GM13977 (cell line): Measurements from ENCODE around the gene LTO1.

Experiments used
- DNase-seq: peaks from one replicate; pipeline ENCODE4 v3.0.0; 2012; ENCODE audit warnings: low spot score
- in situ Hi-C: fragments of 300-500 bp; cut with MboI; formaldehyde crosslinking; loops from one replicate; pipeline ENCODE4 v1.12.0; 2022; ENCODE audit warnings: low sequenced_read_pairs, low pct_unique_long_range_greater_than_20kb, mixed read lengths, inconsistent platforms; ENCODE audit not compliant: unreplicated experiment
- TF ChIP-seq, protein P1 (sequence below): IDR thresholded peaks from 2 replicates; pipeline ENCODE4 v1.5.1; 2012; ENCODE audit warnings: mild to moderate bottlenecking, control low read depth; ENCODE audit not compliant: insufficient read depth; ENCODE audit errors: extremely low read depth, missing control alignments

The LTO1 gene

DNA sequence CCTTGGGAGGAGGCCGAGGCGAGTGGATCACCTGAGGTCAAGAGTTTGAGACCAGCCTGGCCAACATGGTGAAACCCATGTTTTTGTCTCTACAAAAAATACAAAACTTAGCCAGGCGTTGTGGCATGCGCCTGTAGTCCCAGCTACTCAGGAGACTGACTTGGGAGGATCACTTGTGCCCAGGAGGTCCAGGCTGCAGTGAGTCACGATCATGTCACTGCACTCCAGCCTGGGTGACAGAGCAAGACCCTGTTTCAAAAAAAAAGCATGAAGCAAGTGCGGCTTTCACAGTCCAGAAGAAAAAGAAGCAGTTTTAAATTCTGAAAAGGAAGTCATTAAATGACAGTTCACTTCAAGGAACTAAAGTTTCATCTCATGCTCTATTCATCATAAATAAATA lies 7.1 kb upstream of the LTO1 start:
- TF ChIP-seq, protein P1, sequence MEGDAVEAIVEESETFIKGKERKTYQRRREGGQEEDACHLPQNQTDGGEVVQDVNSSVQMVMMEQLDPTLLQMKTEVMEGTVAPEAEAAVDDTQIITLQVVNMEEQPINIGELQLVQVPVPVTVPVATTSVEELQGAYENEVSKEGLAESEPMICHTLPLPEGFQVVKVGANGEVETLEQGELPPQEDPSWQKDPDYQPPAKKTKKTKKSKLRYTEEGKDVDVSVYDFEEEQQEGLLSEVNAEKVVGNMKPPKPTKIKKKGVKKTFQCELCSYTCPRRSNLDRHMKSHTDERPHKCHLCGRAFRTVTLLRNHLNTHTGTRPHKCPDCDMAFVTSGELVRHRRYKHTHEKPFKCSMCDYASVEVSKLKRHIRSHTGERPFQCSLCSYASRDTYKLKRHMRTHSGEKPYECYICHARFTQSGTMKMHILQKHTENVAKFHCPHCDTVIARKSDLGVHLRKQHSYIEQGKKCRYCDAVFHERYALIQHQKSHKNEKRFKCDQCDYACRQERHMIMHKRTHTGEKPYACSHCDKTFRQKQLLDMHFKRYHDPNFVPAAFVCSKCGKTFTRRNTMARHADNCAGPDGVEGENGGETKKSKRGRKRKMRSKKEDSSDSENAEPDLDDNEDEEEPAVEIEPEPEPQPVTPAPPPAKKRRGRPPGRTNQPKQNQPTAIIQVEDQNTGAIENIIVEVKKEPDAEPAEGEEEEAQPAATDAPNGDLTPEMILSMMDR = no peak
- in situ Hi-C loops = loop anchor here (25.0 kb wide), 1 partner anchor 505 kb away; no protein-coding TSS in a partner anchor

DNA sequence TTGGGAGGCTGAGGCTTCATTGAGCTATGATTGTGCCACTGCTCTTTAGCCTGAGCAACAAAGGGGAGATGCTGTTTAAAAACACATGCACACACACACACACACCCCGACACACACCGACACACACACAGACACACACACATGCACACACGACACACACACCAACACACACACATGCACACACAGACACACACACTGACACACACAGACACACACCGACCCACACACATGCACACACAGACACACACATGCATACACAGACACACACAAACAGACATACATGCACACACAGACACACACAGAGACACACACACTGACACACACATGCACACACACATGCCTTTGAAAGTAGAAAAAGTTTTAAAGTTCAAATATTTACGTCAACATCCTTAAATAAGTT lies 5.5 kb upstream of the LTO1 start:
- DNase-seq = no peak
- in situ Hi-C loops = loop anchor here (25.0 kb wide), 1 partner anchor 507 kb away; no protein-coding TSS in a partner anchor
- TF ChIP-seq, protein P1 = no peak

More for the DNA sequence above, 7.1 kb upstream of the LTO1 start:
- DNase-seq = no peak

DNA sequence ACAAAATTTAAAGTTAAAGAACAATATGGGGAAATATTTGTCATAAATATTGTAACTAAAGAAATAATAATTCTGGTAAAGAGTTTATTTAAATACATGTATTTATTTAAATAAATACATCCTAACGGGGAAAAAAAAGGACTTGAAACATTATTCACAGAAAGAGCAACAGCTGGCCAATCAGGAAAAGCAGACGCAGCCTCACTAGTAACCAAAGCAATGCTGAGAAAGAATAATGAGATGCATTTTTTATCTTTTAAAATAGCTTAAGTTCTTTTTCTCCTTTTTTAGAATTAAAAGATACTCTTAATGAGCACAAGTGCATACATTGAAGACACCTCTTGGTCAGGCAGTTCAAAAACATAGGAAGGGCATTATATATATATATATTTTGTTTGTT lies 2.6 kb upstream of the LTO1 start:
- TF ChIP-seq, protein P1 = no peak
- in situ Hi-C loops = loop anchor here (25.0 kb wide), 1 partner anchor 510 kb away; no protein-coding TSS in a partner anchor
- DNase-seq = no peak

DNA sequence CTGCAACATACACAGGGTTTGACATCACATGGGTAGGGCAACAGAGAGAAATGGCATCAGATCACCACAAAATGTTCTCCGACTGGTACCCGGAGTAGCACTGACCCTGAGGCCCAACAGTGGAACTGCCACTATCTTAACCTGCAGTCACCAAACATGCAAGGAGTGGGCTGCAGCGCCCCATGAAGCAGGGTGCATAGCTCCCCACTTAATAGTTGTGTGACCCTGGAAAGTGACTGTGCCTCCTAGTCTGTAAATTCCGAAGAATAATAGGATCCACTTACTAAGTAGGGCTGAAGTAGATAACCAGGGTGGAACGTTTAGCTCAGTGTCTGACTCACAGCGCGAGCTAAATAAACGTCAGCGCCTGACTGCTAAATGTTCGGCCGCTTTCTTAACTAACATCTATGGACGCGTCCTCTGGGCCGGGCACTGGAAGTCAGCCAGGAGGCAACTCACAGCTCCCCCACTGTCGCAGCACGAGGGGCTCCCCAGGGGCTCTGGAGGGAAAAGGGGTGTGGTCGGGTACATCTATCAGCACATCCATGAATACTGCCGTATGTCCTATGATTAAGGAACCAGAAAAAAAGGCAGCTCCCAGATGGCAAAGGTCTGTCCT lies 777 bp downstream of the LTO1 start:
- DNase-seq = no peak
- TF ChIP-seq, protein P1 = no peak
- in situ Hi-C loops = loop anchor here (25.0 kb wide), 1 partner anchor 762 kb away; the partner anchor contains the start of genes IGHMBP2 and MRPL21

DNA sequence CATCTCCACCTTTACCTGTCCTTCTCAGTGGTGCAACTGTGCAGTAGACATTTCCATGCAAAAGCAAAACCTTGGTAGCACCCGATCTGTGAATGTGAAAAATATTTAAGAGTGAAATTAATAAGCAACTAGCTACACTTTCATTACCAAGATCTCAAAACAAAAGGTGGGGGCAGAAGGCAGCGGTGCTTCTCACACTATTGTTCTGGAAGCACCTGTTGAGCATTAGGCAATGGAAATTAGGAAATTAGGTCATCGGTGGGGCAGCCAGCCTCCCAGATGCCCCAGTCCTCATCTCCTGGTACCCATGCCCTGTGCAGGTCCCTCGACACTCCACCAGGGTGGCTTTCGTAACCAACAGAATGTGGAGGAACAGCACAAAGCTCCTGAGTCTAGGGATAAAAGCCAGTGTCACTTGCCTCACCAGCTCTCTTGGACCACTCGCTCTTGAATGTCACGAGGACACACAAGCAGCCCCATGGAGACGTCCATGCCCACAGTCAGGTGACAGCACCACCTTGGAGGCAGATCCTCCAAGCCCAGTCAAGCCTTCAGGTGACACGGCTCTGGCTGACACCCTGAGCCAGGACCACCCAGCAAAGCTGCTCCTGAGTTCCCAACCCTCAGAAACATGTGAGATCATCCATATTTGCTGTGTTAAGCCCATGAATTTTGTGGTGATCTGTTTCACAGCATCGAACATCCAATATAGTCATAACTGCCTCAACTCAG lies 3.3 kb downstream of the LTO1 start:
- TF ChIP-seq, protein P1 = no peak
- in situ Hi-C loops = loop anchor here (25.0 kb wide), 1 partner anchor 760 kb away; the partner anchor contains the start of genes IGHMBP2 and MRPL21
- DNase-seq = no peak

DNA sequence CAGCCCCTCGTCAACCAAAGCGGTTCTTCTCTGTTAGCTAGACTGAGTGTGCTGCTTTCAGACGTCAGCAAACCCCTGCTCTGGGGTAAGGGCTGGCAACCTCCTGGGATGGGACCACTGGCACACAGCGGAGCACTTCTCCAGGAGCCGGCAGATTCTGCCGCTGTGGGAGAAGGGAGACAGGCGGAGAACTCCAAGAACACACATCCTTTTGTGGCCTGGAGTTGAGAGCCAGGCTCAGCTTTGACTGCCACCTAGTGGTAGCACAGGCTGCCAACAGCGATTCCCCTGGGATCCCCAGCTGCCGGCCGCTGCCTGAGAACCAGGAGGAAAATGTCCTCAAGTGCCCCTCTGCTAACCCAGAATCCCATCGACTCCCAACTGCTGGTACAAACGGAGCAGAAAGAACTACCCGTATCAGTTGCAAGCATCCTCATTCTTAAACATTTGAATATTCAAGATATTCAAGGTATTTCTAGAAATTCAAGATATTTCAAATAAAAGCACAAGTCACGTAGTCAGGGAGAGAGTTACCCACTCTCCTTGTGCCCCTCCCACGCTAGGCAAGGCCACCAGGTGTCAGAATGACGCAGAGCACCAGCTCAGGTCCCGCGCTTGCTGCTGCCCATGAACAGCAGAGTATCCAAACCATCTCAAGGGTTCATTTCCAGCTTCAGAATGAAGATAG lies 4.9 kb downstream of the LTO1 start:
- DNase-seq = peak; percentile 87
- TF ChIP-seq, protein P1 = peak; percentile 91
- in situ Hi-C loops = loop anchor here (25.0 kb wide), 1 partner anchor 758 kb away; the partner anchor contains the start of genes IGHMBP2 and MRPL21
